Mesendoderm (in vitro differentiated cells): ENCODE data around the gene CCND2.

Experiments used
- DNase-seq: peaks from one replicate; pipeline ENCODE4 v3.0.0; 2013
- H2AK5ac ChIP-seq: 2 replicates; pipeline ENCODE4 v1.6.1; 2013; ENCODE audit warnings: low read length, inconsistent platforms
- H2BK120ac ChIP-seq: 2 replicates; pipeline ENCODE4 v1.6.1; 2013; ENCODE audit warnings: low read depth, mild to moderate bottlenecking, low read length, moderate library complexity, mixed read lengths
- H2BK15ac ChIP-seq: replicated peaks from 2 replicates; pipeline ENCODE4 v1.6.1; 2013; ENCODE audit warnings: low read depth, mild to moderate bottlenecking, moderate library complexity
- H2BK5ac ChIP-seq: 2 replicates; pipeline ENCODE4 v1.6.1; 2013; ENCODE audit warnings: low read length, inconsistent platforms
- H3K18ac ChIP-seq: 2 replicates; pipeline ENCODE4 v1.6.1; 2013; ENCODE audit warnings: mild to moderate bottlenecking, low read length, mixed read lengths
- H3K23ac ChIP-seq: one replicate; pipeline ENCODE4 v1.6.1; 2013; ENCODE audit warnings: low read length
- H3K27ac ChIP-seq: 2 replicates; pipeline ENCODE4 v1.5.1; 2013; ENCODE audit warnings: low read depth, mild to moderate bottlenecking, inconsistent platforms, low read length, moderate library complexity
- H3K27me3 ChIP-seq: 2 replicates; pipeline ENCODE4 v1.6.1; 2013; ENCODE audit warnings: low read length, control low read depth, mild to moderate bottlenecking, inconsistent platforms; ENCODE audit not compliant: insufficient read depth, poor library complexity
- H3K36me3 ChIP-seq: 2 replicates; pipeline ENCODE4 v1.6.1; 2013; ENCODE audit warnings: low read length, inconsistent platforms; ENCODE audit not compliant: control insufficient read depth, insufficient read depth
- H3K4ac ChIP-seq: one replicate; pipeline ENCODE4 v1.6.1; 2013; ENCODE audit warnings: low read depth, mild to moderate bottlenecking, low read length, moderate library complexity
- H3K4me1 ChIP-seq: 2 replicates; pipeline ENCODE4 v1.6.1; 2013; ENCODE audit warnings: low read depth, low read length, inconsistent platforms; ENCODE audit not compliant: control insufficient read depth
- H3K4me2 ChIP-seq: 2 replicates; pipeline ENCODE4 v1.6.1; 2013; ENCODE audit warnings: low read length
- H3K4me3 ChIP-seq: 2 replicates; pipeline ENCODE4 v1.5.1; 2013; ENCODE audit warnings: mild to moderate bottlenecking, low read length
- H3K56ac ChIP-seq: one replicate; pipeline ENCODE4 v1.6.1; 2013; ENCODE audit warnings: low read length
- H3K79me1 ChIP-seq: 2 replicates; pipeline ENCODE4 v1.6.1; 2013; ENCODE audit warnings: low read length, inconsistent platforms
- H3K79me2 ChIP-seq: 2 replicates; pipeline ENCODE4 v1.6.1; 2013; ENCODE audit warnings: mild to moderate bottlenecking, low read length; ENCODE audit not compliant: control insufficient read depth, insufficient read depth
- H3K9ac ChIP-seq: 2 replicates; pipeline ENCODE4 v1.6.1; 2013; ENCODE audit warnings: low read length, inconsistent platforms
- H4K5ac ChIP-seq: one replicate; pipeline ENCODE4 v1.6.1; 2013; ENCODE audit warnings: low read length
- H4K8ac ChIP-seq: one replicate; pipeline ENCODE4 v1.6.1; 2013; ENCODE audit warnings: low read depth, mild to moderate bottlenecking, control low read depth, low read length, moderate library complexity
- WGBS: extraction: QIAGEN DNeasy Blood & Tissue Kit; methylation state at CpG from one replicate; pipeline ENCODE4 v1.1.7; 2013; ENCODE audit warnings: low lambda C conversion rate, missing lambda C conversion rate; ENCODE audit not compliant: insufficient coverage; ENCODE audit errors: extremely low coverage; 5-methylcytosine and 5-hydroxymethylcytosine counted together

Gene CCND2

GRCh38 chr12:4311776-4312175 lies 38.2 kb downstream of the CCND2 start:
- Histone ChIP-seq H3K9ac (no peak overlapping the region), H2BK15ac (no peak overlapping the region), H3K27me3 (no peaks in the 10 kb centered on the region), H3K4me2 (no peak overlapping the region), H3K4me1 (peaks cover 3% of the 10 kb centered on the region), H3K79me2 (no peaks in the 10 kb centered on the region), H3K36me3 (no peaks in the 10 kb centered on the region), H3K4me3 (no peak overlapping the region), H4K8ac (no peak overlapping the region), H4K5ac (no peak overlapping the region), H2AK5ac (no peak overlapping the region), H3K79me1 (no peaks in the 10 kb centered on the region), H3K18ac (no peak overlapping the region), H2BK120ac (no peak overlapping the region), H3K23ac (no peak overlapping the region), H2BK5ac (no peak overlapping the region), H3K56ac (no peak overlapping the region), H3K27ac (no peak overlapping the region), H3K4ac (no peak overlapping the region)
- DNase-seq = no peak
- WGBS = no CpG with 5 or more reads among the region's 5 CpGs

DNA sequence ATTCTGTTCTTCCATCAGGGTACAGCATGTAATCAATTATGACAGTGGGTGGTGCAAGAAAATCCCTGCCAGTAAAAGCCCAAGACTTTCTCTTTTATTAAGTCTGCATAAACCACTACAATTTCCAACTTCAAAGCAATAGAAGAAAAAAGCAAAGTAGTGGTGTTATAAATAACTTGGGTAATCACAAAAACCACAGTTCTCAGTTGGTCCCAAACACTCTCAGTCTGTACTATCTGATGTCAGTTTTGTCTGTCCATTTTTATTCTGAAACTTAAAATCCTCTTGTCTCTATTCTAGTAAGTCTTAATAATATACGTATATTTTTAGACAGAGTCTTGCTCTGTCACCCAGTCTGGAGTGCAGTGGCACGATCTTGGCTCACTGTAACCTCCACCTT lies 38.7 kb downstream of the CCND2 start:
- Histone ChIP-seq H3K4me3 (no peak overlapping the region), H3K18ac (no peak overlapping the region), H2BK120ac (no peak overlapping the region), H3K9ac (no peak overlapping the region), H3K56ac (no peak overlapping the region), H3K79me2 (no peaks in the 10 kb centered on the region), H2BK5ac (no peak overlapping the region), H2BK15ac (no peak overlapping the region), H3K36me3 (no peaks in the 10 kb centered on the region), H4K5ac (no peak overlapping the region), H3K4ac (no peak overlapping the region), H3K4me1 (peaks cover 3% of the 10 kb centered on the region), H3K23ac (no peak overlapping the region), H3K79me1 (no peaks in the 10 kb centered on the region), H3K27me3 (no peaks in the 10 kb centered on the region), H2AK5ac (no peak overlapping the region), H4K8ac (no peak overlapping the region), H3K27ac (no peak overlapping the region), H3K4me2 (no peak overlapping the region)
- no CpG with 5 or more reads among the region's 2 CpGs for WGBS
- DNase-seq = no peak

- Histone ChIP-seq H3K79me2 (peaks cover 10% of the 10 kb centered on the region), H4K8ac (peak overlapping the region; percentile 30), H4K5ac (no peak overlapping the region), H3K36me3 (no peaks in the 10 kb centered on the region), H3K4me2 (peak overlapping the region; percentile 17), H3K18ac (peak overlapping the region; percentile 29), H3K23ac (no peak overlapping the region), H2AK5ac (no peak overlapping the region), H2BK5ac (no peak overlapping the region), H2BK120ac (no peak overlapping the region), H3K27me3 (no peaks in the 10 kb centered on the region), H3K27ac (peak overlapping the region; percentile 59), H3K9ac (peak overlapping the region; percentile 69), H2BK15ac (no peak overlapping the region), H3K56ac (peak overlapping the region; percentile 84), H3K4ac (no peak overlapping the region), H3K79me1 (peaks cover 2% of the 10 kb centered on the region), H3K4me1 (no peaks in the 10 kb centered on the region), H3K4me3 (peak overlapping the region; percentile 13)
- WGBS = no CpG with 5 or more reads among the region's 13 CpGs
- DNase-seq = no peak
Measured at GRCh38 chr12:4320497-4320852, 46.9 kb downstream of the CCND2 start.

DNA sequence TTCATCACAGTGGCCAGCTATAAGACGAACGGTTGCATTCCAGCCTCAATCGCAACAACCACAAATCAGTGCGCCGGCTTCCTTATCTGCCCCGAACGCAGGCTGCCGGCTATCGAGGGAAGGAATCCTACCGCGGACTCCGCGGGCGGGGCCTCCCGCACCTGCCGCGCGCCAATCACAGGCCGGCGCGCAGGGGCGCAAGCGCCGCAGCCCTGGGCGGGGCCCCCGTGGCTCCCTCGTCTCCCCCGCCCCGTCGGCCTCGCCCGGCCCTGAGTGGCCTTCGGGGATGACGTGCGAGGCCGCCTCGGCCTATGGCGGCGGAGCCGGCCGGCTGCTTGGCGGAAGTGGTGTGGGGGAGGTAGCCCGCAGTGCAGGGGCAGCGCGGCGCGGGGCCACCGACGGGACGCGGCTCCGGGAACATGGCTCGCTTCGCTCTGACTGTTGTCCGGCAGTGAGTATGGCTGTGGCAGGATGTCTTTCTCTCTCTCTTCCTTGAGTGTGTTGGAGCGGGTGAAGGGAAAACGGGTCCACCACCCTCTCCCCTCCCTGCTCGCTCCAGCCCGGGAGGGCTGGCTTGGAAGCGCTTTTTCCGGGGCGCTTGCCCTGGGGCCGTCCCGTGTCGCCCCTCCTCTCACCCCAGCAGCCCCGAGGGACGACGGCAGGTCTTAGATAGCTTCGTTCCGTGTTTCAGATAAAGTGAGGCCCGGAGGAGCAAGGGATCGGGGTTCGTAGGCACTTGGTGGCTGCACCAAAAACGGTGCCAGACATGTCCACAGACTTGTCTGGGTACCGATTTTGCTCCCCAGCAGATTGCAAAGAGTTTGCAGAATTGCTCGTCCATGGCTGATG lies 47.5 kb downstream of the CCND2 start, which contains the start of gene TIGAR:
Gene TIGAR, plus strand, starts transcription at position 361 of the 849 bp plus-strand sequence. Its CDS starts 59 bp downstream, at position 420.
- WGBS = no CpG with 5 or more reads among the region's 76 CpGs
- Histone ChIP-seq H3K56ac (peak within 1 kb of the TSS; percentile 96), H3K79me2 (peaks cover 11% of the 10 kb centered on the region), H2BK15ac (no peak within 1 kb of the TSS), H3K4ac (peak within 1 kb of the TSS; percentile 25), H3K79me1 (peaks cover 2% of the 10 kb centered on the region), H2BK120ac (no peak within 1 kb of the TSS), H3K9ac (peak within 1 kb of the TSS; percentile 89), H3K23ac (no peak within 1 kb of the TSS), H4K8ac (peak within 1 kb of the TSS; percentile 39), H3K27me3 (no peaks in the 10 kb centered on the region), H2AK5ac (no peak within 1 kb of the TSS), H3K27ac (peak within 1 kb of the TSS; percentile 64), H3K4me2 (peak within 1 kb of the TSS; percentile 34), H2BK5ac (no peak within 1 kb of the TSS), H3K18ac (peak within 1 kb of the TSS; percentile 73), H3K36me3 (no peaks in the 10 kb centered on the region), H4K5ac (no peak within 1 kb of the TSS), H3K4me1 (no peaks in the 10 kb centered on the region), H3K4me3 (peak within 1 kb of the TSS; percentile 87)
- DNase-seq = peak; percentile 99

DNA sequence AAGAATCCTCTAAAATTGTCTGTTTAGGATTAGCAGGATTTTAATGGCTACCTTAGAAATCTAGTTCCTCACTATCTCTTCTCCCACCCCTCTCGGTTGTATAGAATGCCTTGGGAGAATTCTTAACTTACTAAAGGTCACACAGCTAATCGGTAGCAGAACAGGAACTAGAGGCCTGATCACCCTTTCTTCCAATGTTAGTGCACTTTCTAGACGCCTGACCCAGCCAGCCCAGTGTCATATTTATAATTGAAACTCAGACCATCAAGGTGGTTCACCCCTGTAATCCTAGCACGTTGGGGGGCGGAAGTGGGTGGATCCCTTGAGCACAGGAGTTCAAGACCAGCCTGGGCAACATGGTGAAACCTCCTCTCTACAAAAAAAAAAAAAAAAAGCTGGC lies 49.2 kb downstream of the CCND2 start:
- Histone ChIP-seq H3K23ac (no peak overlapping the region), H2BK5ac (no peak overlapping the region), H3K4me3 (no peak overlapping the region), H3K56ac (no peak overlapping the region), H4K5ac (no peak overlapping the region), H3K4me2 (no peak overlapping the region), H3K79me2 (peaks cover 12% of the 10 kb centered on the region), H2BK120ac (no peak overlapping the region), H3K36me3 (no peaks in the 10 kb centered on the region), H3K4ac (no peak overlapping the region), H3K9ac (no peak overlapping the region), H3K4me1 (no peaks in the 10 kb centered on the region), H2AK5ac (no peak overlapping the region), H3K27me3 (no peaks in the 10 kb centered on the region), H2BK15ac (no peak overlapping the region), H3K18ac (no peak overlapping the region), H4K8ac (no peak overlapping the region), H3K27ac (no peak overlapping the region), H3K79me1 (peaks cover 4% of the 10 kb centered on the region)
- no peak for DNase-seq
- WGBS = no CpG with 5 or more reads among the region's 5 CpGs
